ENCODE measurements around the gene UPB1.

UPB1 gene

GRCh38 chr22:24501301-24502005 lies 6.3 kb downstream of the UPB1 start:
- no peak for DNase-seq
- in situ Hi-C loops (cut with HindIII; ENCODE audit: low pct_ligation_motif_present, low pct_unique_long_range_greater_than_20kb, low sequenced_read_pairs) = loop anchor here (25.0 kb wide), 1 partner anchor 89 kb away; no protein-coding TSS in a partner anchor

GRCh38 chr22:24502034-24502433 lies 6.9 kb downstream of the UPB1 start:
- in situ Hi-C loops (cut with HindIII; ENCODE audit: low pct_ligation_motif_present, low pct_unique_long_range_greater_than_20kb, low sequenced_read_pairs) = loop anchor here (25.0 kb wide), 1 partner anchor 90 kb away; no protein-coding TSS in a partner anchor
- DNase-seq = no peak

- DNase-seq = no peak
- in situ Hi-C loops (cut with HindIII; ENCODE audit: low pct_ligation_motif_present, low pct_unique_long_range_greater_than_20kb, low sequenced_read_pairs) = loop anchor here (25.0 kb wide), 1 partner anchor 90 kb away; no protein-coding TSS in a partner anchor
Measured at GRCh38 chr22:24502541-24502940, 7.4 kb downstream of the UPB1 start.

GRCh38 chr22:24503137-24503842 lies 8.2 kb downstream of the UPB1 start:
- DNase-seq = peak; percentile 57
- in situ Hi-C loops (cut with HindIII; ENCODE audit: low pct_ligation_motif_present, low pct_unique_long_range_greater_than_20kb, low sequenced_read_pairs) = loop anchor here (25.0 kb wide), 1 partner anchor 91 kb away; no protein-coding TSS in a partner anchor

- no peak for DNase-seq
- in situ Hi-C loops (cut with HindIII; ENCODE audit: low pct_ligation_motif_present, low pct_unique_long_range_greater_than_20kb, low sequenced_read_pairs) = loop anchor here (25.0 kb wide), 1 partner anchor 92 kb away; no protein-coding TSS in a partner anchor
Measured at GRCh38 chr22:24503843-24504338, 8.8 kb downstream of the UPB1 start.

GRCh38 chr22:24504540-24504939 lies 9.4 kb downstream of the UPB1 start:
- in situ Hi-C loops (cut with HindIII; ENCODE audit: low pct_ligation_motif_present, low pct_unique_long_range_greater_than_20kb, low sequenced_read_pairs) = loop anchor here (25.0 kb wide), 1 partner anchor 92 kb away; no protein-coding TSS in a partner anchor
- no peak for DNase-seq

- no peak for DNase-seq
- in situ Hi-C loops (cut with HindIII; ENCODE audit: low pct_ligation_motif_present, low pct_unique_long_range_greater_than_20kb, low sequenced_read_pairs) = loop anchor here (25.0 kb wide), 1 partner anchor 93 kb away; no protein-coding TSS in a partner anchor
Measured at GRCh38 chr22:24504956-24505736, 10.0 kb downstream of the UPB1 start.

GRCh38 chr22:24506802-24507438 lies 11.8 kb downstream of the UPB1 start:
- in situ Hi-C loops (cut with HindIII; ENCODE audit: low pct_ligation_motif_present, low pct_unique_long_range_greater_than_20kb, low sequenced_read_pairs) = loop anchor here (25.0 kb wide), 1 partner anchor 95 kb away; no protein-coding TSS in a partner anchor
- no peak for DNase-seq

- no peak for DNase-seq
- in situ Hi-C loops (cut with HindIII; ENCODE audit: low pct_ligation_motif_present, low pct_unique_long_range_greater_than_20kb, low sequenced_read_pairs) = loop anchor here (25.0 kb wide), 1 partner anchor 95 kb away; no protein-coding TSS in a partner anchor
Measured at GRCh38 chr22:24507716-24508115, 12.6 kb downstream of the UPB1 start.

- in situ Hi-C loops (cut with HindIII; ENCODE audit: low pct_ligation_motif_present, low pct_unique_long_range_greater_than_20kb, low sequenced_read_pairs) = loop anchor here (25.0 kb wide), 1 partner anchor 99 kb away; no protein-coding TSS in a partner anchor
- DNase-seq = peak; percentile 49
Measured at GRCh38 chr22:24510637-24511625, 15.8 kb downstream of the UPB1 start.

GRCh38 chr22:24512043-24512442 lies 16.9 kb downstream of the UPB1 start:
- DNase-seq = no peak
- in situ Hi-C loops (cut with HindIII; ENCODE audit: low pct_ligation_motif_present, low pct_unique_long_range_greater_than_20kb, low sequenced_read_pairs) = loop anchor here (25.0 kb wide), 1 partner anchor 100 kb away; no protein-coding TSS in a partner anchor

GRCh38 chr22:24513378-24514240 lies 18.5 kb downstream of the UPB1 start:
- no peak for DNase-seq
- in situ Hi-C loops (cut with HindIII; ENCODE audit: low pct_ligation_motif_present, low pct_unique_long_range_greater_than_20kb, low sequenced_read_pairs) = loop anchor here (25.0 kb wide), 1 partner anchor 101 kb away; no protein-coding TSS in a partner anchor

- no peak for DNase-seq
- in situ Hi-C loops (cut with HindIII; ENCODE audit: low pct_ligation_motif_present, low pct_unique_long_range_greater_than_20kb, low sequenced_read_pairs) = loop anchor here (25.0 kb wide), 1 partner anchor 102 kb away; no protein-coding TSS in a partner anchor
Measured at GRCh38 chr22:24514241-24515026, 19.3 kb downstream of the UPB1 start.

GRCh38 chr22:24515027-24515338 lies 19.9 kb downstream of the UPB1 start:
- in situ Hi-C loops (cut with HindIII; ENCODE audit: low pct_ligation_motif_present, low pct_unique_long_range_greater_than_20kb, low sequenced_read_pairs) = loop anchor here (25.0 kb wide), 1 partner anchor 103 kb away; no protein-coding TSS in a partner anchor
- DNase-seq = no peak

- in situ Hi-C loops (cut with HindIII; ENCODE audit: low pct_ligation_motif_present, low pct_unique_long_range_greater_than_20kb, low sequenced_read_pairs) = loop anchor here (25.0 kb wide), 1 partner anchor 104 kb away; no protein-coding TSS in a partner anchor
- DNase-seq = peak; percentile 79
Measured at GRCh38 chr22:24516301-24516737, 21.2 kb downstream of the UPB1 start.

Data from ACHN (cell line).